ENCODE measurements around the gene TUBB2B. TPM values are rescaled to one million over a fixed set of nuclear protein-coding genes. Genes with fewer than 3 reads are reported as not detected.

The TUBB2B gene
- total and polyA plus RNA-seq, 12 donors: 0.28 to 3.6 (median 0.94) TPM

- 91 to 96% methylated on average over 3 of the region's 3 CpGs for WGBS, 2 donors
- Histone ChIP-seq H3K36me3 (no peaks in the 10 kb centered on the region), H3K4me3 (no peak overlapping the region), H3K4me1 (peaks cover 14 to 40% (median 27%) of the 10 kb centered on the region in 9 donors), H3K27ac (no peak overlapping the region), H3K9me3 (no peaks in the 10 kb centered on the region), H3K27me3 (peaks cover 0 to 96% (median 68%) of the 10 kb centered on the region in 7 donors)
- DNase-seq (no peak), ATAC-seq (no peak)
- intact Hi-C loops (cut with DNase I): loop anchor here in 2 of 10 donors (5.0 kb wide), 1 partner anchor 71 kb away; no protein-coding TSS in a partner anchor
- TF ChIP-seq, protein P1, sequence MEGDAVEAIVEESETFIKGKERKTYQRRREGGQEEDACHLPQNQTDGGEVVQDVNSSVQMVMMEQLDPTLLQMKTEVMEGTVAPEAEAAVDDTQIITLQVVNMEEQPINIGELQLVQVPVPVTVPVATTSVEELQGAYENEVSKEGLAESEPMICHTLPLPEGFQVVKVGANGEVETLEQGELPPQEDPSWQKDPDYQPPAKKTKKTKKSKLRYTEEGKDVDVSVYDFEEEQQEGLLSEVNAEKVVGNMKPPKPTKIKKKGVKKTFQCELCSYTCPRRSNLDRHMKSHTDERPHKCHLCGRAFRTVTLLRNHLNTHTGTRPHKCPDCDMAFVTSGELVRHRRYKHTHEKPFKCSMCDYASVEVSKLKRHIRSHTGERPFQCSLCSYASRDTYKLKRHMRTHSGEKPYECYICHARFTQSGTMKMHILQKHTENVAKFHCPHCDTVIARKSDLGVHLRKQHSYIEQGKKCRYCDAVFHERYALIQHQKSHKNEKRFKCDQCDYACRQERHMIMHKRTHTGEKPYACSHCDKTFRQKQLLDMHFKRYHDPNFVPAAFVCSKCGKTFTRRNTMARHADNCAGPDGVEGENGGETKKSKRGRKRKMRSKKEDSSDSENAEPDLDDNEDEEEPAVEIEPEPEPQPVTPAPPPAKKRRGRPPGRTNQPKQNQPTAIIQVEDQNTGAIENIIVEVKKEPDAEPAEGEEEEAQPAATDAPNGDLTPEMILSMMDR (IDR thresholded peaks at IDR 0.05): no peak
These were observed 5.9 kb upstream of the TUBB2B start for GRCh38 chr6:3233321-3233720.

DNA sequence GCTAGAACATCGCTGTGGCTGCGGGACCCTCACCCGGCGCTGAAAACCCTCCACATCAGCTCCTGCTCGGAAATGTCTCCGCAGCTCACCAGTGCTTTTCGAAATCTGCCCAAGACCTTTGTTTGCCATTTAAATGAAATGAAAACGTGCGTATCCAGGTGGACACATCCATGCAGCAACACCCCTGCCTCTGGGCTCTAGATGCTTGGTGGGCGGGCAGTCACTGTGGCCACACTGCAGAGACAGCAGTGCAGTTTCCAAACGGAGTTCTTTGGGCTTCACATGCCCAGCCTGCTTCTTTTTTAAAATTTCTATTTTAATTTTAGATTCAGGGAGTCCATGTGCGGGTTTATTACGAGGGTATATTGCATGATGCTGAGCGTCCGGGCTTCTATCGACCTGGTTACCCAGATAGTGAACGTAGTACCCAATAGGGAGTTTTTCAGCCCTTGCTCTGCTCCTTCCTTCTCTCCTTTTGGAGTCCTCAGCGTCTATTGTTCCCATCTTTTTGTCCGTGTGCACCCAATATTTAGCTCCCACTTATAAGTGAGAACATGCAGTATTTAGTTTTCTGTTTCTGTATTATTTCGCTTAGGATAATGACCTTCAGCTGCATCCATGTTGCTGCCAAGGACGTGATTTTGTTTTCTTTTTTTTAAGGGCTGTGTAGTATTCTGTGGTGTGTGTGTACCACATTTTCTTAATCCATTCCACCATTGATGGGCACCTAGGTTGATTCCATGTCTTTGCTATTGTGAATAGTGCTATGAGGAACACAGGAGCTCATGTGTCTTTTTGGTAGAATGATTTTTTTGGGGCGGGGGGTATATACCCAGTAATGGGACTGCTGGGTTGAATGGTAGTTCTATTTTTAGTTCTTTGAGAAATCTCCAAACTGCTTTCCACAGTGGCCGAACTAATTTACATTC lies 4.8 kb upstream of the TUBB2B start:
- WGBS, 2 donors: 24 to 25% methylated on average over 23 of the region's 23 CpGs
- Histone ChIP-seq H3K4me3 (peak overlapping the region; percentile 54 to 76 (median 59)), H3K36me3 (no peaks in the 10 kb centered on the region), H3K27ac (peak overlapping the region in 8 of 10 donors; percentile 51 to 79 (median 73)), H3K27me3 (peaks cover 0 to 98% (median 75%) of the 10 kb centered on the region in 7 donors), H3K4me1 (peaks cover 17 to 50% (median 37%) of the 10 kb centered on the region in 9 donors), H3K9me3 (no peaks in the 10 kb centered on the region)
- no peak for ATAC-seq
- DNase-seq: no peak
- intact Hi-C loops (cut with DNase I): loop anchor here in 2 of 10 donors (5.0 kb wide), 1 partner anchor 70 kb away; no protein-coding TSS in a partner anchor
- TF ChIP-seq, protein P1 (IDR thresholded peaks at IDR 0.05): no peak

GRCh38 chr6:3231247-3232016 lies 4.0 kb upstream of the TUBB2B start:
- peak; percentile 66 to 89 (median 84) for ATAC-seq
- Histone ChIP-seq H3K4me1 (peaks cover 21 to 58% (median 46%) of the 10 kb centered on the region in 9 donors), H3K27me3 (peaks cover 0 to 99% (median 83%) of the 10 kb centered on the region in 7 donors), H3K36me3 (no peaks in the 10 kb centered on the region), H3K4me3 (peak overlapping the region; percentile 54 to 76 (median 59)), H3K27ac (peak overlapping the region in 9 of 10 donors; percentile 51 to 79 (median 72)), H3K9me3 (no peaks in the 10 kb centered on the region)
- WGBS, 2 donors: 0 to 1% methylated on average over 47 of the region's 47 CpGs
- TF ChIP-seq, protein P1 (IDR thresholded peaks at IDR 0.05): no peak
- peak in 1 of 2 donors; percentile 84 for DNase-seq
- intact Hi-C loops (cut with DNase I): loop anchor here in 2 of 10 donors (5.0 kb wide), 1 partner anchor 69 kb away; no protein-coding TSS in a partner anchor

- peak overlapping the region in 7 of 10 donors; percentile 51 to 79 (median 72) for H3K27ac ChIP-seq
- H3K9me3 ChIP-seq: no peaks in the 10 kb centered on the region
- intact Hi-C loops (cut with DNase I): loop anchor here in 2 of 10 donors (5.0 kb wide), 1 partner anchor 69 kb away; no protein-coding TSS in a partner anchor
- TF ChIP-seq, protein P1 (IDR thresholded peaks at IDR 0.05): no peak
- no peaks in the 10 kb centered on the region for H3K36me3 ChIP-seq
- 2 to 3% methylated on average over 11 of the region's 11 CpGs for WGBS, 2 donors
- ATAC-seq (peak in 1 of 8 donors; percentile 4), DNase-seq (no peak)
- peak overlapping the region; percentile 54 to 76 (median 59) for H3K4me3 ChIP-seq
- H3K4me1 ChIP-seq: peaks cover 21 to 58% (median 47%) of the 10 kb centered on the region in 9 donors
- peaks cover 0 to 99% (median 83%) of the 10 kb centered on the region in 7 donors for H3K27me3 ChIP-seq
These were observed 3.4 kb upstream of the TUBB2B start for GRCh38 chr6:3230900-3231246.
